ENCODE data around the gene UNC5C. TPM values are rescaled to one million over a fixed set of nuclear protein-coding genes. Genes with fewer than 3 reads are reported as not detected.

The UNC5C gene
- polyA plus RNA-seq, 1 donor: 4.1 TPM

- no peak overlapping the region for H3K4me3 ChIP-seq (ENCODE audit: low read length)
- no peaks in the 10 kb centered on the region for H3K4me1 ChIP-seq (ENCODE audit: control insufficient read depth, insufficient read depth, low read length)
- H3K27me3 ChIP-seq (ENCODE audit: control insufficient read depth, insufficient read depth, low read length): peaks cover 2% of the 10 kb centered on the region
- no peak overlapping the region for H3K27ac ChIP-seq (ENCODE audit: low read length)
- H3K9me3 ChIP-seq (ENCODE audit: control insufficient read depth, low read depth, low read length): no peaks in the 10 kb centered on the region
- 37% methylated on average over 2 of the region's 8 CpGs for WGBS (ENCODE audit: insufficient coverage, low lambda C conversion rate)
- DNase-seq: no peak
- H3K36me3 ChIP-seq (ENCODE audit: control insufficient read depth, insufficient read depth, low read length): no peaks in the 10 kb centered on the region
Measured at GRCh38 chr4:95537191-95537590, 11.6 kb downstream of the UNC5C start.

DNA sequence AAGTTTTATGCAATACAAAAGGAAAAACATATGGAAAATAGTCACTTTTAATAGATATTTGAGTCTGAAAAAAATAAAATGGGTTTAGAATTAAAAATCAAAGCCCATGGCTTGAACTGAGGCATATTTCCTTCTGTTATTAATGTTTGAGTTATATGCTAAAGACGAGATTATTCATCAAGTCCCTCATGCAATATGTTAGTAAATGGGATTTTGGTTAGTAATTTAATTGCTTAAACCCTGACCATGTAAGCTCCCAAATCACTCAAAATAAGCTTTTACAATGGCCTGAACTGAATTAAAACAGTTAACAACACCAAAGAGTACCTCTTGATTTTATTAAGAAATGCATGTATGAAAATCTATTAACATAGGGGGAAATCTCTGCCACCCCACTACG is 12.1 kb downstream of the UNC5C start:
- Histone ChIP-seq H3K27ac (ENCODE audit: low read length) (no peak overlapping the region), H3K36me3 (ENCODE audit: control insufficient read depth, insufficient read depth, low read length) (no peaks in the 10 kb centered on the region), H3K27me3 (ENCODE audit: control insufficient read depth, insufficient read depth, low read length) (peaks cover 2% of the 10 kb centered on the region), H3K9me3 (ENCODE audit: control insufficient read depth, low read depth, low read length) (no peaks in the 10 kb centered on the region), H3K4me1 (ENCODE audit: control insufficient read depth, insufficient read depth, low read length) (no peaks in the 10 kb centered on the region), H3K4me3 (ENCODE audit: low read length) (no peak overlapping the region)
- 67% methylated on average over 1 of the region's 2 CpGs for WGBS (ENCODE audit: insufficient coverage, low lambda C conversion rate)
- DNase-seq: no peak

- no peak for DNase-seq
- 93% methylated on average over 2 of the region's 4 CpGs for whole genome bisulfite sequencing (ENCODE audit: insufficient coverage, low lambda C conversion rate)
- Histone ChIP-seq H3K27ac (ENCODE audit: low read length) (no peak overlapping the region), H3K4me1 (ENCODE audit: control insufficient read depth, insufficient read depth, low read length) (no peaks in the 10 kb centered on the region), H3K27me3 (ENCODE audit: control insufficient read depth, insufficient read depth, low read length) (peaks cover 2% of the 10 kb centered on the region), H3K9me3 (ENCODE audit: control insufficient read depth, low read depth, low read length) (no peaks in the 10 kb centered on the region), H3K4me3 (ENCODE audit: low read length) (no peak overlapping the region), H3K36me3 (ENCODE audit: control insufficient read depth, insufficient read depth, low read length) (no peaks in the 10 kb centered on the region)
Measured at GRCh38 chr4:95535180-95535579, 13.6 kb downstream of the UNC5C start.

DNA sequence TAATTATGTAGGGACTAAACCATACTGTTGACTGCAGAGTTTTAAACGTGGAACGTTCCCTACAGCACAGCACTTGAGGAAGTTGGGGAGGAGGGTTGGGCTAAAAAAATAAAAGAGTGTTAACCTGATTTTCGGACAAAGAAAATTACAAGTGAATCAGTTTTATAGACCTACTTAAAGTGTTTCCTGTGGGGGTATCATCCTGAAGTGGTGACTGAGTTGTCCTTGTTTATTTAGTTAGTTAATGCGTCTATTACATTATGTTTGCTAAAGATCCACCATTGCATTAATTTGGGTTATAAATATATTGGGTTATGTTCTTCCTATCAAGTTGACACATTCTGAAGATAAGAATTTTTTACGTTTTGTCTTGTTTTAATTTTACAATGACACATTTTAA is 14.7 kb downstream of the UNC5C start:
- 44% methylated on average over 3 of the region's 5 CpGs for WGBS (ENCODE audit: insufficient coverage, low lambda C conversion rate)
- no peaks in the 10 kb centered on the region for H3K9me3 ChIP-seq (ENCODE audit: control insufficient read depth, low read depth, low read length)
- H3K27me3 ChIP-seq (ENCODE audit: control insufficient read depth, insufficient read depth, low read length): peaks cover 2% of the 10 kb centered on the region

GRCh38 chr4:95533254-95533653 is 15.5 kb downstream of the UNC5C start:
- Histone ChIP-seq H3K4me1 (ENCODE audit: control insufficient read depth, insufficient read depth, low read length) (no peaks in the 10 kb centered on the region), H3K9me3 (ENCODE audit: control insufficient read depth, low read depth, low read length) (no peaks in the 10 kb centered on the region), H3K36me3 (ENCODE audit: control insufficient read depth, insufficient read depth, low read length) (no peaks in the 10 kb centered on the region), H3K4me3 (ENCODE audit: low read length) (no peak overlapping the region), H3K27ac (ENCODE audit: low read length) (no peak overlapping the region), H3K27me3 (ENCODE audit: control insufficient read depth, insufficient read depth, low read length) (no peaks in the 10 kb centered on the region)
- no peak for DNase-seq
- 88% methylated on average over 7 of the region's 9 CpGs for WGBS (ENCODE audit: insufficient coverage, low lambda C conversion rate)

More for the DNA sequence above, 14.7 kb downstream of the UNC5C start:
- Histone ChIP-seq H3K4me3 (ENCODE audit: low read length) (no peak overlapping the region), H3K36me3 (ENCODE audit: control insufficient read depth, insufficient read depth, low read length) (no peaks in the 10 kb centered on the region), H3K4me1 (ENCODE audit: control insufficient read depth, insufficient read depth, low read length) (no peaks in the 10 kb centered on the region), H3K27ac (ENCODE audit: low read length) (no peak overlapping the region)
- no peak for DNase-seq

- no peak overlapping the region for H3K27ac ChIP-seq (ENCODE audit: low read length)
- no peaks in the 10 kb centered on the region for H3K27me3 ChIP-seq (ENCODE audit: control insufficient read depth, insufficient read depth, low read length)
- H3K9me3 ChIP-seq (ENCODE audit: control insufficient read depth, low read depth, low read length): no peaks in the 10 kb centered on the region
- no peaks in the 10 kb centered on the region for H3K36me3 ChIP-seq (ENCODE audit: control insufficient read depth, insufficient read depth, low read length)
- H3K4me3 ChIP-seq (ENCODE audit: low read length): no peak overlapping the region
- WGBS (ENCODE audit: insufficient coverage, low lambda C conversion rate): no CpG with 5 or more reads among the region's 3 CpGs
- no peak for DNase-seq
- no peaks in the 10 kb centered on the region for H3K4me1 ChIP-seq (ENCODE audit: control insufficient read depth, insufficient read depth, low read length)
Measured at GRCh38 chr4:95532305-95532704, 16.5 kb downstream of the UNC5C start.

DNA sequence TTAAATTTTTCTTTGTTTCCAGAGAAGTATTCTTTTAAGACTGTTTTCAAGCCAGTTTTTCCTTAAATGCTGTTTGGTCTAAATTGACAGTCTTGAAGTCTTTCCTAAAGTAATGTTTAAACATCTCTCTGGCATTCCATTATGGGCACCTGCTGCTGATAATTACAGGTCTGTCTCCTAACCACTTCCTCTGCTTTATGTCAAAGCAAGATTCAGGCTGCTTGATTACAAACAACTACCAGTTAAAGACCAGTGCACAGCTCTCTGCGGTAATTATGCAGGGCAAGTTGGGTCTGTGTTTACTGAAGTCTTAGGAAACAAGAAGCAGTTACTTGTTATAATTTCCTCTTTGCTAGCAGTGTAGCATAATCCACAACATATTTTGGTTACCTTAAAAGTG is 17.6 kb downstream of the UNC5C start:
- 20% methylated on average over 1 of the region's 1 CpG for WGBS (ENCODE audit: insufficient coverage, low lambda C conversion rate)
- no peaks in the 10 kb centered on the region for H3K9me3 ChIP-seq (ENCODE audit: control insufficient read depth, low read depth, low read length)
- no peak for DNase-seq
- H3K27ac ChIP-seq (ENCODE audit: low read length): no peak overlapping the region
- no peaks in the 10 kb centered on the region for H3K27me3 ChIP-seq (ENCODE audit: control insufficient read depth, insufficient read depth, low read length)
- no peaks in the 10 kb centered on the region for H3K4me1 ChIP-seq (ENCODE audit: control insufficient read depth, insufficient read depth, low read length)
- no peak overlapping the region for H3K4me3 ChIP-seq (ENCODE audit: low read length)
- no peaks in the 10 kb centered on the region for H3K36me3 ChIP-seq (ENCODE audit: control insufficient read depth, insufficient read depth, low read length)

DNA sequence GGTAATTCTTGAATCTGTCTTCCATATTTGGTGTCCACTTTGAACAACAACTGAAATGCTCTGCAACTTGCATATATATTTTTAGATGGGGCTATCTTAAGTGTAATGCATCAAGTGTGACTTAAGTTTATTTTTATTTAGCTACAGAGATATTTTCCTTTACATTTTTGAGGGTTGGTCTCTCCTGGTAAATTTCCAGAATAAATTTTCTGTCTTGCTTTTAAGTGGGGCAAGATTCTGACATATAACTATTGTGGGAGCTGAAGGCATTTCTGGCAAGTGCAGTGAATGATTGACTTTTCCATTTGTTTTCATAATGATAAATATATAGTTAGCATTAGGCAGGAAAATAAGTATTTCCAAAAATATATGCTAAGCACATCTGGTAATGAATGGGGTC is 18.8 kb downstream of the UNC5C start:
- Histone ChIP-seq H3K27me3 (ENCODE audit: control insufficient read depth, insufficient read depth, low read length) (no peaks in the 10 kb centered on the region), H3K4me3 (ENCODE audit: low read length) (no peak overlapping the region), H3K4me1 (ENCODE audit: control insufficient read depth, insufficient read depth, low read length) (no peaks in the 10 kb centered on the region), H3K9me3 (ENCODE audit: control insufficient read depth, low read depth, low read length) (no peaks in the 10 kb centered on the region), H3K36me3 (ENCODE audit: control insufficient read depth, insufficient read depth, low read length) (no peaks in the 10 kb centered on the region), H3K27ac (ENCODE audit: low read length) (no peak overlapping the region)
- DNase-seq: no peak

DNA sequence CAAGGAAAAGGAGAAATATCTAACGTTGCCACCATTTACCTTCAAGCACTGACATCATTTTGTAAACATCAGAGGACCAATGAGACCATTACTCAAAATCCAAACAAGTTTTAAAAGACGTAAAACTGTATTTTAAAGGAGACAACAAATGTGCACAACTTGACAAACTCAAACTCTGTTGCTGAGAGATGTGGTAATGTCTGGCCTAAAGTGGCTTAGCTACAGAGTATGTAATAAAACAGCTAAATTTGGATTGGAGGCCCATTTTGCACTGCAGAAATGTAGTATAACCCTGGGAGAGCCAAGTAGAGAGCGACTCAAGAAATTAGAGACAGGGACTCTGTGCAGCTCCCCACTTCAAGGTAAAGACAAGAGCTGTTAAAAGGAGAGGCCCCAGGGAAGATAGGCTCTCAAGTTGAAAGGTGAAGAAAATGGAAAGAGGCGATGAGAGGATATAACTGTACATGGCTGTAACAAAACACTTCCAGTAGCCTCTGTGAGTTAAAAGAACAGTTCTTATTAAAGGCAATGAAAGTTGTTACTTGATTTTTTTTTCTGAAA is 20.3 kb downstream of the UNC5C start:
- Histone ChIP-seq H3K9me3 (ENCODE audit: control insufficient read depth, low read depth, low read length) (no peaks in the 10 kb centered on the region), H3K27me3 (ENCODE audit: control insufficient read depth, insufficient read depth, low read length) (no peaks in the 10 kb centered on the region), H3K4me1 (ENCODE audit: control insufficient read depth, insufficient read depth, low read length) (no peaks in the 10 kb centered on the region), H3K4me3 (ENCODE audit: low read length) (no peak overlapping the region), H3K27ac (ENCODE audit: low read length) (no peak overlapping the region), H3K36me3 (ENCODE audit: control insufficient read depth, insufficient read depth, low read length) (no peaks in the 10 kb centered on the region)
- 80% methylated on average over 2 of the region's 4 CpGs for WGBS (ENCODE audit: insufficient coverage, low lambda C conversion rate)
- no peak for DNase-seq

DNA sequence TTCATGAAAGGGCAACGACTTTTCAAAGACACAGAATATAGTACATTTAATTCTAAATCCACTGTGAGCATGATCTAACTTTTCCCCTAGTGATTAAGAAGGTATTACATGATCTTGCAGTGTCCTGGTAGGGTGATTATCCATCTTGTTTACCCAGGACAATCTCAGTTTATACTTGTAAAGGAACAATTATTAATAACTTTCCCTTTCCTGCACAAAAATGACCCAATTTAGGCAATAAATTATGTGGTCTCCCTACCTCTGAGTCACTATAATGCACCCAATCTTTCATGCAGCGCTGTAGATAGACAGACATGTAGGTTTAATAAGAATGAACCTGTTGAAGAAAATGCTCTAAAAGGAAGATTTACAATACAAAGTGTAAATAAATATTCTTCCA is 22.7 kb downstream of the UNC5C start:
- H3K4me3 ChIP-seq (ENCODE audit: low read length): no peak overlapping the region
- H3K4me1 ChIP-seq (ENCODE audit: control insufficient read depth, insufficient read depth, low read length): no peaks in the 10 kb centered on the region
- no peaks in the 10 kb centered on the region for H3K27me3 ChIP-seq (ENCODE audit: control insufficient read depth, insufficient read depth, low read length)
- DNase-seq: no peak
- no peak overlapping the region for H3K27ac ChIP-seq (ENCODE audit: low read length)
- 94% methylated on average over 2 of the region's 2 CpGs for WGBS (ENCODE audit: insufficient coverage, low lambda C conversion rate)
- no peaks in the 10 kb centered on the region for H3K9me3 ChIP-seq (ENCODE audit: control insufficient read depth, low read depth, low read length)
- no peaks in the 10 kb centered on the region for H3K36me3 ChIP-seq (ENCODE audit: control insufficient read depth, insufficient read depth, low read length)

DNA sequence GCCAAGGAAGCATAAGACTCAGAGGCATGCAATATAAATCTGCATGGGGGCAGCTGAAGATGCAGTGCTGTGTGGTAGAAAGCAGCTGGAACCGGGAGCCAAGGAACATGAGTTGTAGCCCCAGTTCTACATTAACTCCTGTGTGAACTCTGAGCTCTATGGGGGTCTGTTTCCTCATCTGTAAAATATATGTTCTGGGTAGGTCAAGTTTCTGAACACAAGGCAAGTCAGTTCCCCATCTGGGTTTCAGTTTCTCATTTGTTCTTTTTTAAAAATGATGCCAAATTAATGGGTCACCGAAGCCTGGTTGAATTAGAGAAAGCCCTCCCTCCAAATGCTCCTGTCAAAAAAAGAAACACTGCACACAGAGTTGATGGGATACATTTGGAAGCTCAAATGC is 24.0 kb downstream of the UNC5C start:
- no peaks in the 10 kb centered on the region for H3K4me1 ChIP-seq (ENCODE audit: control insufficient read depth, insufficient read depth, low read length)
- no CpG with 5 or more reads among the region's 2 CpGs for WGBS (ENCODE audit: insufficient coverage, low lambda C conversion rate)
- no peaks in the 10 kb centered on the region for H3K9me3 ChIP-seq (ENCODE audit: control insufficient read depth, low read depth, low read length)
- H3K27ac ChIP-seq (ENCODE audit: low read length): no peak overlapping the region
- H3K36me3 ChIP-seq (ENCODE audit: control insufficient read depth, insufficient read depth, low read length): no peaks in the 10 kb centered on the region
- no peaks in the 10 kb centered on the region for H3K27me3 ChIP-seq (ENCODE audit: control insufficient read depth, insufficient read depth, low read length)
- H3K4me3 ChIP-seq (ENCODE audit: low read length): no peak overlapping the region
- no peak for DNase-seq

Data from large intestine (tissue), 3 donors.